ENCODE results near the gene DLG4.
A peak's percentile ranks its signal among the peaks of the same experiment; 100 is the strongest.

The DLG4 gene

DNA sequence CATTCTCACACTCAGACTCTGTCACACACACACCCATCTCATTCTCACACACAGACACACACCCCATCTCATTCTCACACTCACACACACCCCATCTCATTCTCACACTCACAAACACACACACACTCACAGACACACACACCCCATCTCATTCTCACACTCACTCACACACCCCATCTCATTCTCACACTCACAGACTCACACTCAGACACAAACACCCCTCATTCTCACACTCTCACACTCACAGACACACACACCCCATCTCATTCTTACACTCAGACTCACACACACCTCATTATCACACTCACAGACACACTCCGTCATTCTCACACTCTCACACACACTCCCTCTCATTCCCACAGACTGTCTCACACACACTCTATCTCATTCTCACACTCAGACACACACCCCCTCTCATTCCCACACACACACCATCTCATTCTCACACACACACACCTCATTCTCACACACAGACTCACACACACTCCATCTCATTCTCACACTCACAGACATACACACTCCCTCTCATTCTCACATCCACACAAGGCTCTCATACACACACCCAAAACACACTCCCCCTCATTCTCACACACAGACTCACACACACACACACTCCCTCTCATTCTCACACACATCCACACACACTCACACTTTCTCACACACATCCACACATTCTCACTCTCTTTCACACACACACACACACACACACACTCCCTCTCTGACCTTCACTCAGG is 43.4 kb downstream of the DLG4 start (continued):
- TF ChIP-seq, protein P1, sequence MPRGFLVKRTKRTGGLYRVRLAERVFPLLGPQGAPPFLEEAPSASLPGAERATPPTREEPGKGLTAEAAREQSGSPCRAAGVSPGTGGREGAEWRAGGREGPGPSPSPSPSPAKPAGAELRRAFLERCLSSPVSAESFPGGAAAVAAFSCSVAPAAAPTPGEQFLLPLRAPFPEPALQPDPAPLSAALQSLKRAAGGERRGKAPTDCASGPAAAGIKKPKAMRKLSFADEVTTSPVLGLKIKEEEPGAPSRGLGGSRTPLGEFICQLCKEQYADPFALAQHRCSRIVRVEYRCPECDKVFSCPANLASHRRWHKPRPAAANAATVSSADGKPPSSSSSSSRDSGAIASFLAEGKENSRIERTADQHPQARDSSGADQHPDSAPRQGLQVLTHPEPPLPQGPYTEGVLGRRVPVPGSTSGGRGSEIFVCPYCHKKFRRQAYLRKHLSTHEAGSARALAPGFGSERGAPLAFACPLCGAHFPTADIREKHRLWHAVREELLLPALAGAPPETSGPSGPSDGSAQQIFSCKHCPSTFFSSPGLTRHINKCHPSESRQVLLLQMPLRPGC (tag by site-specific recombination; IDR thresholded peaks at IDR 0.05): peak; percentile 7; the same call in 1 of the 2 replicates
- TF ChIP-seq ZNF10 (tag by site-specific recombination; IDR thresholded peaks at IDR 0.05) (no peak), HOXA7 (CRISPR knock-in tag; IDR thresholded peaks at IDR 0.05; ENCODE audit: borderline replicate concordance) (no peak), ZBTB8A (tag by site-specific recombination; IDR thresholded peaks at IDR 0.05) (no peak), ZNF707 (tag by site-specific recombination; IDR thresholded peaks at IDR 0.05) (0 out of 2 replicates have a peak, but pooled peaks have one; percentile 14), ZNF521 (tag by site-specific recombination; IDR thresholded peaks at IDR 0.05) (0 out of 2 replicates have a peak, but pooled peaks have one; percentile 13), ZNF623 (tag by site-specific recombination; IDR thresholded peaks at IDR 0.05) (no peak), ZNF132 (tag by site-specific recombination; IDR thresholded peaks at IDR 0.05; ENCODE audit: borderline replicate concordance) (no peak), ZNF266 (tag by site-specific recombination; IDR thresholded peaks at IDR 0.05; ENCODE audit: low read depth) (peak; percentile 53; the same call in 1 of the 2 replicates), ZNF416 (tag by site-specific recombination; IDR thresholded peaks at IDR 0.05) (no peak), ZFP41 (tag by site-specific recombination; IDR thresholded peaks at IDR 0.05; ENCODE audit: borderline replicate concordance) (no peak), ZNF555 (tag by site-specific recombination; conservative IDR thresholded peaks at IDR 0.05) (no peak), ZNF677 (tag by site-specific recombination; IDR thresholded peaks at IDR 0.05) (no peak), ZNF660 (tag by site-specific recombination; IDR thresholded peaks at IDR 0.05) (no peak), ZNF596 (tag by site-specific recombination; IDR thresholded peaks at IDR 0.05) (no peak), ZNF670 (tag by site-specific recombination; IDR thresholded peaks at IDR 0.05; ENCODE audit: low read depth) (peak; percentile 9; the same call in 1 of the 2 replicates), ZNF791 (tag by site-specific recombination; IDR thresholded peaks at IDR 0.05) (no peak), ZNF211 (tag by site-specific recombination; IDR thresholded peaks at IDR 0.05; ENCODE audit: low read depth) (no peak), YY2 (tag by site-specific recombination; IDR thresholded peaks at IDR 0.05) (peak; percentile 28), ZNF514 (tag by site-specific recombination; IDR thresholded peaks at IDR 0.05) (no peak), ZNF155 (tag by site-specific recombination; IDR thresholded peaks at IDR 0.05) (no peak), OVOL3 (tag by site-specific recombination; IDR thresholded peaks at IDR 0.05) (no peak), ZNF341 (tag by site-specific recombination; IDR thresholded peaks at IDR 0.05; ENCODE audit: low read depth) (no peak), ZNF501 (tag by site-specific recombination; IDR thresholded peaks at IDR 0.05) (no peak), ZBTB21 (tag by site-specific recombination; IDR thresholded peaks at IDR 0.05) (no peak), ZNF112 (tag by site-specific recombination; IDR thresholded peaks at IDR 0.05) (peak; percentile 42; the same call in 1 of the 2 replicates), ZNF571 (tag by site-specific recombination; IDR thresholded peaks at IDR 0.05) (0 out of 2 replicates have a peak, but pooled peaks have one; percentile 12), ZNF837 (tag by site-specific recombination; IDR thresholded peaks at IDR 0.05) (no peak), ZNF404 (tag by site-specific recombination; IDR thresholded peaks at IDR 0.05) (no peak)
- TF ChIP-seq, protein P2, sequence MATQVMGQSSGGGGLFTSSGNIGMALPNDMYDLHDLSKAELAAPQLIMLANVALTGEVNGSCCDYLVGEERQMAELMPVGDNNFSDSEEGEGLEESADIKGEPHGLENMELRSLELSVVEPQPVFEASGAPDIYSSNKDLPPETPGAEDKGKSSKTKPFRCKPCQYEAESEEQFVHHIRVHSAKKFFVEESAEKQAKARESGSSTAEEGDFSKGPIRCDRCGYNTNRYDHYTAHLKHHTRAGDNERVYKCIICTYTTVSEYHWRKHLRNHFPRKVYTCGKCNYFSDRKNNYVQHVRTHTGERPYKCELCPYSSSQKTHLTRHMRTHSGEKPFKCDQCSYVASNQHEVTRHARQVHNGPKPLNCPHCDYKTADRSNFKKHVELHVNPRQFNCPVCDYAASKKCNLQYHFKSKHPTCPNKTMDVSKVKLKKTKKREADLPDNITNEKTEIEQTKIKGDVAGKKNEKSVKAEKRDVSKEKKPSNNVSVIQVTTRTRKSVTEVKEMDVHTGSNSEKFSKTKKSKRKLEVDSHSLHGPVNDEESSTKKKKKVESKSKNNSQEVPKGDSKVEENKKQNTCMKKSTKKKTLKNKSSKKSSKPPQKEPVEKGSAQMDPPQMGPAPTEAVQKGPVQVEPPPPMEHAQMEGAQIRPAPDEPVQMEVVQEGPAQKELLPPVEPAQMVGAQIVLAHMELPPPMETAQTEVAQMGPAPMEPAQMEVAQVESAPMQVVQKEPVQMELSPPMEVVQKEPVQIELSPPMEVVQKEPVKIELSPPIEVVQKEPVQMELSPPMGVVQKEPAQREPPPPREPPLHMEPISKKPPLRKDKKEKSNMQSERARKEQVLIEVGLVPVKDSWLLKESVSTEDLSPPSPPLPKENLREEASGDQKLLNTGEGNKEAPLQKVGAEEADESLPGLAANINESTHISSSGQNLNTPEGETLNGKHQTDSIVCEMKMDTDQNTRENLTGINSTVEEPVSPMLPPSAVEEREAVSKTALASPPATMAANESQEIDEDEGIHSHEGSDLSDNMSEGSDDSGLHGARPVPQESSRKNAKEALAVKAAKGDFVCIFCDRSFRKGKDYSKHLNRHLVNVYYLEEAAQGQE (tag by site-specific recombination; IDR thresholded peaks at IDR 0.05): no peak
- TF ChIP-seq, protein P3, sequence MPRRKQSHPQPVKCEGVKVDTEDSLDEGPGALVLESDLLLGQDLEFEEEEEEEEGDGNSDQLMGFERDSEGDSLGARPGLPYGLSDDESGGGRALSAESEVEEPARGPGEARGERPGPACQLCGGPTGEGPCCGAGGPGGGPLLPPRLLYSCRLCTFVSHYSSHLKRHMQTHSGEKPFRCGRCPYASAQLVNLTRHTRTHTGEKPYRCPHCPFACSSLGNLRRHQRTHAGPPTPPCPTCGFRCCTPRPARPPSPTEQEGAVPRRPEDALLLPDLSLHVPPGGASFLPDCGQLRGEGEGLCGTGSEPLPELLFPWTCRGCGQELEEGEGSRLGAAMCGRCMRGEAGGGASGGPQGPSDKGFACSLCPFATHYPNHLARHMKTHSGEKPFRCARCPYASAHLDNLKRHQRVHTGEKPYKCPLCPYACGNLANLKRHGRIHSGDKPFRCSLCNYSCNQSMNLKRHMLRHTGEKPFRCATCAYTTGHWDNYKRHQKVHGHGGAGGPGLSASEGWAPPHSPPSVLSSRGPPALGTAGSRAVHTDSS (tag by site-specific recombination; IDR thresholded peaks at IDR 0.05): no peak
- TF ChIP-seq, protein P4, sequence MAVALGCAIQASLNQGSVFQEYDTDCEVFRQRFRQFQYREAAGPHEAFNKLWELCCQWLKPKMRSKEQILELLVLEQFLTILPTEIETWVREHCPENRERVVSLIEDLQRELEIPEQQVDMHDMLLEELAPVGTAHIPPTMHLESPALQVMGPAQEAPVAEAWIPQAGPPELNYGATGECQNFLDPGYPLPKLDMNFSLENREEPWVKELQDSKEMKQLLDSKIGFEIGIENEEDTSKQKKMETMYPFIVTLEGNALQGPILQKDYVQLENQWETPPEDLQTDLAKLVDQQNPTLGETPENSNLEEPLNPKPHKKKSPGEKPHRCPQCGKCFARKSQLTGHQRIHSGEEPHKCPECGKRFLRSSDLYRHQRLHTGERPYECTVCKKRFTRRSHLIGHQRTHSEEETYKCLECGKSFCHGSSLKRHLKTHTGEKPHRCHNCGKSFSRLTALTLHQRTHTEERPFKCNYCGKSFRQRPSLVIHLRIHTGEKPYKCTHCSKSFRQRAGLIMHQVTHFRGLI (tag by site-specific recombination; IDR thresholded peaks at IDR 0.05): no peak
- TF ChIP-seq, protein P5, sequence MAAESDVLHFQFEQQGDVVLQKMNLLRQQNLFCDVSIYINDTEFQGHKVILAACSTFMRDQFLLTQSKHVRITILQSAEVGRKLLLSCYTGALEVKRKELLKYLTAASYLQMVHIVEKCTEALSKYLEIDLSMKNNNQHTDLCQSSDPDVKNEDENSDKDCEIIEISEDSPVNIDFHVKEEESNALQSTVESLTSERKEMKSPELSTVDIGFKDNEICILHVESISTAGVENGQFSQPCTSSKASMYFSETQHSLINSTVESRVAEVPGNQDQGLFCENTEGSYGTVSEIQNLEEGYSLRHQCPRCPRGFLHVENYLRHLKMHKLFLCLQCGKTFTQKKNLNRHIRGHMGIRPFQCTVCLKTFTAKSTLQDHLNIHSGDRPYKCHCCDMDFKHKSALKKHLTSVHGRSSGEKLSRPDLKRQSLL (tag by site-specific recombination; IDR thresholded peaks at IDR 0.05): no peak

Measured in HEK293 (cell line).